Measurements from ENCODE around the gene ETNK2.

The ETNK2 gene

DNA sequence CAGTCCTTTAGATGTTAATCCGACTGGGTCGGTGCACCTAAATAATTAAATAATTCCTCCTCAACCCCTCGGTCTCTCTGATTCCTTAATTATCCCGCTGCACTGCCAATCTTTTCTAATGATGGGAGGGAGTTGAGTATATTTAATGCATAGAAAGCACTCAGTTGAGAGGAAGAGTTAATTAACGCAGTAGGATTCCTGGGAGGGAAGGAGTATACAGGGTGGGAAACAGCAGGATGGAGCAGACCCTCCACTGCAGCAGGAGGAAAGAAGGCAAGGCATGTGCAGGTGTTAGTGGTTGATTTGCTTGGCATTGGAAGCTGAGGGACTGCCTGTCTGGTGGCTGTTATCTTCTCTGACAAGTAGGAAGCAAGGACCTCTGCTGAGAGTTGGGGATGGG, 24.2 kb upstream of the ETNK2 start:
- no peak for DNase-seq

DNA sequence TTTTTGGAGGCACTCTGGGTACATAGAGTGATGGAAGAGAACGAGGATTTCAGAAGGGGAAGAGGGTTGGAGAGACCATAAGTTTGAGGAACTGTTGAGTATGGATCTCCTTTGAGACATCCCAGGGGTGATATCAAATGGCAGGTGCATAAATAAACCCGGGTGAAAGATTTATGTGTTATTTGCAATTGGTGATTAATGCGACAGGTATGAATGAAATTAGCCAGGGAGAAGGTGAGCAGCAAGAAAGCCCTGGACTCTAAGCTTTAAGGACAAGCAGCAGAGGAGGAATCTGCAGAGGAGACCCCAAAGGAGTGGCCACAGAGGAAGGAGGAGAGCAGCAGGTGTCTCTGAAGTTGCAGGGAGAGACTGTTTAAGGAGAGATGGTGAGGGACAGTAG, 23.1 kb upstream of the ETNK2 start:
- no peak for DNase-seq

DNA sequence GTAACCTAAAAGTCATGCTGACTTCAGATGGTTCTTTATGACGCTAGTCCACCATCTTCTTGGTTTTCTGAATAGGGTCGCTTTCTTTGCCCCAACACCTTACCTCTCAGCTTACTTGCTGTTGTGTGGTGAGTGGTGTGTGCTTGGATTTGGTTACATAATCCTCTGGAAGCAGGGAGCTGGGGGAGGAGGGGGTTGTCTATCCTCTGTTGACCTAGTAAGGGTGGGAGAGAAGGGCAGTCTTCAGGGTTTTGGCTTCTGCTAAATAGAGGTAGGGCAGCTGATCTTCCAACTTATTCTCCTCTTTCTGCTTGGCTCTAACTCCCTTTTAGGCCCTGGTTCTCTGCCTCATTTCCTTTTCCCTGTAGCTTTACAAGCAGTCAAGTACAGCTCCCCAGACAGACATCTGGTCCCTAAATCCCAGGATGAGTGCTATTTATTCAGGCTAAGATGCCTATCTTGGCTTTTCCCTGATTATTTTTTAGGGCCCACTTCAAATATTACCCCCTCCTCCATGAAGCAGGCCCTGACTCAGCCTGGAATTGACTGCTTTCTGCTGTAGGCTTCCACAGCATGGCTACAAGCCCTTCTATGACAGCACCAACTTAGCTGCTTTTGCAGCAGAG, 20.7 kb upstream of the ETNK2 start:
- DNase-seq = no peak

DNA sequence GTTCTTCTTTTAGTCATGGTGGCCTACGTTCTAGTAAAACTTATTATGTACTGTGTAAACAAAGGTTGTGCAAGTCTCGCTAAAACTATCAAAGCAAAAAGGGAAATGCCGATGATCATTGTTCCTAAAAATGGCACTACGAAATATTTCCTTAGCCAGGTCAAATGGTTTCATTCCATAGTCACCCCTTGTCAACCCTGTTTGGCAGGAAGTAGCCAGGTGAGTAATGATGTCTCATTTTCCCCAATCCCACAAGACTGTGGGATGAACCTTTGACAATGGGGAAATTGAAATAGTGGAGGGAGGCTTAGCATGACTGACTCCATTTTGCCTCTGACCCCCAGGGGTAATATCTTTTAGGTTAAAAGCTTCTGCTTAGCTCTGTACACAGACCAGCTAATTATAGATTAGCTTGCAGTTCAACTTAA, 19.9 kb upstream of the ETNK2 start:
- DNase-seq = peak; percentile 85

DNA sequence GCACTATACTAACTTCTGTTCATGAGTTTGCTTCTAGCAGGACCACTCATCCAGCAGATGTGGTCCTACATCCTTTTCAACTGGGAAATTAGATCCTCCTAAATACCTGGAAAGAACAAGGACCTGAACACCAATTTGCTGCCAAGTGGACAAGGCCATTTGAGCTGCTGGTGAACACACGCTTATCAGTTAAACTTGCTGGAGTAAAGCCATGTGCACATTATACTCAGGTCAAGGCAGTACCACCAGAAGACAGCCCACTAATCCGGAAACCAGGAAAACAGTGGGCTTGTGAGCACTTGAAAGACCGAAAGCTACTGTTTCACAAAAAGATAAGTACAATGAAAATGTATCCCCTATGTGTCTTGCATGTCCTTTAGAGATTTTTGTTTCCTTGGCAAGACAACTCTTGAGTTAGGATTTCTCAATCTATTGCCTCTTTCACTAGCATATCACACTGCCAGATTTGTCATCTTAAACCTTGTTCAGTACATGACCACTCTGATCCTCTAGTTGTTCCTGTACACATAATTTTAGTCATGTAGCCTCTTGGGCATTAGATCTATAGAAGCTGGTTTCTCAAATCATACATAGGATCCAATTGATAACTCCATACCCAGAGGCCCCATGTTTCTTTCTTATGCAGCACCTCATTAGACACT, 18.8 kb upstream of the ETNK2 start:
- DNase-seq = no peak

DNA sequence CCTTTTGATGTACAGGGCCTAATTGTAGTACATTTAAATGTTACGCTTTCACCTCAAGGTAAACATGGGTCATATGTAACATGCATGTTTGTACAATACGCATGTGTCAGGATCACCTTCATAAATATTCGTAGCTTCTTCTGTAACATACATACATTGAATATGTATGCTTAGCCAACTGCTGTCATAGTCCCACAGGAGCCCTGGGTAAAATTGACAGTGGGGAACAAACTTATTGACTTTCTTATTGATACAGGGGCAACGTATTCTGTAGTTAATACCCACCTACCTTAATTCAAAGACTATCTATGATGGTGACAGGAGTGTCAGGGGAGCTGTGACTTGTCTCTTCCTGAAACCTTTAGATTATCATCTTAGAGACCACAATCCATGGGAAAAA, 18.0 kb upstream of the ETNK2 start:
- no peak for DNase-seq

DNA sequence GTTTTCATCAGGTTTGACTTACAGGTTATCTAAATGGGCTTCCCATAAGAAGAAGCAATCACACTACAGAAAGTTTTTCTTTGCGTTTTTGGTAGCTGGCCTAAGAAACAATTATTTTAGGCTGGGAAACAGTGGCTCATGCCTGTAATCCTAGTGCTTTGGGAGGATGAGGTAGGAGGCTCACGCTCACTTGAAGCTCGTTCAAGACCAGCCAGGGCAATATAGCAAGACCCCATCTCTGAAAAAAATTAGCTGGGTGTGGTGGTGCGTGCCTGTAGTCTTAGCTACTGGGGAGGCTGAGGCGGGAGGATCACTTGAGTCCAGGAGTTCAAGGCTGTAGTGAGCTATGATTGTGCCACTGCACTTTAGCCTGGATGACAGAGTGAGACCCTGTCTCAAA, 15.9 kb upstream of the ETNK2 start:
- no peak for DNase-seq

DNA sequence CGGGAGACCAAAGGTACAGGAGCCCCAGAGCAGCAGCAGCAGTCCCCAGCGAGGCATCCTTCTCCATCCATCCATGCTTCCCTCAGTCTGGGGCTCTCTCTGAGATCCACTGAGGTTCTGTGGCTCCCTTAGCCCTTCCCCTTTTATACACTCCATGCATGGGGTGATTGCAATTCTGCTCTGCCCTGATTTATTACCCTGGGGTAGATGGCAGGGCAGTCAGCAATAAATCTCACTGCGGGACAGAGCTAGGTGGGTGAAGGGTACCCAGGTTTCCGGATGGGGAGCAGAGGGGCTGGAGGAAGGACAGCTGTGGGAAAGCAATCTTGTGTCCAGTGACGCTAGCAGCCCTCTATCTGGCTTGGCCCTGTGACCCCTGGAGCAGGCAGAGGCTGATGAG, 14.4 kb upstream of the ETNK2 start, which contains the start of gene REN:
Gene REN, minus strand, starts transcription at position 119 of the 400 bp plus-strand sequence. Its CDS starts 44 bp downstream, at position 75.
- no peak for DNase-seq

DNA sequence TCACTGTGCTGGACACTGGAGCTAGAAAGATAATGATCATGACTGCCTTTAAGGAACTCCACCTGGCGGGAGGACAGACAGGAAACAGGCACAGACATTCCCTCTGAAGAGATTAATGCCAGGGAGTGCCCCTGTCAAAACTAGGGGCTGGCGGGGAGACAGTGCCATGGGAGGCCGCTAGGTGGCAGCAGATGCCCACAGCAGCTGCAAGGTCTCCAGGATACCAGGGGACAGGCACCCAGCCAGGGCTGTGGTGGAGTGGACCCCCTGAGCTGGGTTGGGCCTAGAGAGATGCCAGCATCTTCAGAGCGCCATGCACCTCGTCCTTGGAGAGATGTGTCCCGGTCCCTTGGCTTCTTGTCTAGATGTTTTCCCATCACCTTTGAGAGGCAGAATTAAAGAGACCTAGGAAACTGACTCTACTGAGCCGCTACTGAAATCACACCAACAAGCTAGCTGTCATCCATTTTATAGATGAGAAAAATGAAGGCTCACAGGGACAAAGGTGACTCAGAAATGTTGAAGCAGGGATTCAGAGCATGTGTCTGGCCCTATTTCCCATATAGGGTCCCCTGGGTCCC, 10.7 kb upstream of the ETNK2 start:
- peak; percentile 62 for DNase-seq

DNA sequence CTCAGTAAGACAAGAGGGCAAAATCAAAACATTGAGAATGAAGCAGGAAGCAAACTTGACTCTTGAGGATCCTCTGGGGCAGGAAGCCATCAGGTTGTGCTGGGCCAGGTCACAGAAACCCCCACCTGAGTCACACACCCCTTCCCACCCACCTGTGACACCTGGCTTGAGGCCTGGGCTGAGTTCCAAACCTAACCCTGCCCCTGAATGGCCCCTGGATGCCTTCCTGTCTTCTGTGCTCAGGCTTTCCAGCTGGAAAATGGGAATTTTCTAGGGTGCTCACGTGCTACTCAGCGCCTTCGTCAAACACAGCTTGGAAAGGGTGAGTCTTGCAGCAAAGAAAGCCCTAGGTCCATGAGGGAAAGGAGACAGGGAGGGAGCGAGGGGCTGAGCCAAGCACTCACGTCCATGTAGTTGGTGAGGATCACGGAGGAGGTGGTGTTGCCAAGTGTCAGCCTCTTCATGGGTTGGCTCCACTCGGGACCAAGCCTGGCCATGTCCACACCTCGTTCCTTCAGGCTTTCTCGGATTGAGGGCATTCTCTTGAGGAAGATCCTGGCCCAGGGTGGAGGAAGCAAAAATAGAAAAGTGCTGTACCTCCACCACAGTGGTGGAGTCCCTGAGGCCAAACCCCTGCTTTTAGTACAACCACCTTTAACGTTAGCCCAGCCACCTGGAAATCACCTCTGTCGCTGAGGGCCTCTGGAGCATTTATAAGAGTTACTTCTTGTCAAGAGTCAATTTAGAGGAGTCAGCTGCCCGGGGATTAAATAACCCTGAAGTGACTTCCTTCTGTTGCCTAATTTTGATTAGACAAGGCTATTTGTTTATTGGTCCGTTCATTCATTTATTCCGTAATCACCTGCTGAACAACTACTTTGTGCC, 10.0 kb upstream of the ETNK2 start:
- no peak for DNase-seq

DNA sequence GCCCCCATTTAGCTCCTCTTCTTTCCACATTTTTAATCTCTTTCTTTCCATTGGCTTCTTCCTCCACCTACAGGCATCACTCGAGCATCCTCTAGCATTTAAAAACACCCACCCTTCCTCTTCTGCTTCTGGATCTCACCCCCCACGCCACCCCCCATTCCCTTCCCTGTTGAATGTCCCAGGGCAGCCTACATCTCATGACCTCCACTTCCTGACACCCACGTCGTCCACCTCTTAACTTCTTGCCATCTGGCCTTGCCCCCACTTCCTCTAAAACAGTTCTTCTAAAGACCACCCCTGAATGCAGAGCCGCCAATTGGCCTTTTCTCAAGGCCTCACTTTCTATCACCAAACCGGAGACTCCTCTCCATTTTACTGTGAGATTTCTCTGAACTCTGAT, 6.1 kb upstream of the ETNK2 start:
- DNase-seq = no peak

DNA sequence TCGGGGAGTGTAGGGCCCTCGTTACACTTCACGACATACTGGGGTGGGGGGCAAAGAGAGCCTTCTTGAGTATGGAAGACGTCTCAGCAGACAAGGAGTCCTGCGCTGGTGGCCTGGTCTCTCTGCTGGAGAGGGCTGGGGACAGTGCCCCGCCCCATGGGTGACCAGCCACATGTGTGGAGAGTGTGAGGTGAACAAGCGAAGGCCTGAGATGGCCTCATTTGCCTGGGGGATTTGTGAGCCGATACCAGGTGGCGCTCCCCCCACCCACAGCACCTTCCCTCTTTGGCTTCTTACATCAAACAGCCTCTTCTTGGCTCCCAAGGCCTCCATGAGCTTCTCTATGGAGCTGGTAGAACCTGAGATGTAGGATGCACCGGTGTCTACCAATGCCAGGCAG, 4.0 kb upstream of the ETNK2 start:
- DNase-seq = no peak

DNA sequence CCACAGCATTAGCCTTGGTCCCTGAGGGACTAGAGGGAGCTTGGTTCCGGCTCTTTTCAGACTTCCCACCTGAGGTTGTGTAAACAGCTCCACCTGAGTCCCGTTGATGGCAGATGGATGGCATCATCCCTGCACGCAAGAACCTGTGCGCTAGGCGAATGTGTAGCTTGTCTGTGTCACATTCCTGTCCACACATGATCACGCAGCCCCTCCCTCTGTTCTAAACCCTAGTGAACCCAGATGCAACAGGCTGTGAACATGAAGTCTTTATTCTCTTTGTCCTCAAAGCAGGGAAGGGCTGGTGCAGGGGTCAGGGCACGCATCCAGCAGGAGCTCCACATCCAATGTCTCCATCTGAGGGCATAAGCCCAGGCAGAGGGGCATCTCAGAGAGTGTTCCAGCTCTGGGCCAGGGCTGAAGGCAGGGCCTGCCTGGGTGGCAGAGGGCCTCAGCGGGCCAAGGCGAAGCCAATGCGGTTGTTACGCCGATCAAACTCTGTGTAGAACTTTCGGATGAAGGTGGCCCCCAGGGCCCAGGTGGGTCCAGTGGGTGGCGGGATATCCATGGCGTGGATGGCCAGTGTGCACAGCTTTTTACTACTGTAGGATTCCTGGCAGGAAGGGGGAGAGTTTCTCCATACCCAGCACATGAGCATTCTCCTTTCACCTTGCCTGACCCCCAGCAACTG, 2.9 kb upstream of the ETNK2 start:
- DNase-seq = no peak

DNA sequence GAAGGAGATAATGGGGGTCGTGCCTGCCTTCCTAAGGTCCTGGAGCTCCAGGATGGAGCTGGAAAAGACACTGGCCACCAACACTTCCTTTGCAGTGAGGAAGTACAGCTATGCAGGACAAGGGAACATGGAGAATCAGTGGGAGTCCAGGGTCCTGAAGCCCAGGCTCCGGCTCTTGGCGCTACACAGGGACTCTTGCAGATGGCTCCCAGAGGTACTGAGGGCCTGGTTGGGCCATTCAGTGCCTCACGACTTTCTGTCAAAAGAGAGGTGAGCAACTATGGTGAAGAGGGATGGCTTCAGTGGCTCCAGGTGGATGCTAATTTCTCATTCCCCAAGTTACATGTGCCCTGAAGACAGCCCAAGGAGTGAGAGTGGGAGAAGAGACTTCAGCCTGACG, 1.8 kb upstream of the ETNK2 start:
- no peak for DNase-seq

DNA sequence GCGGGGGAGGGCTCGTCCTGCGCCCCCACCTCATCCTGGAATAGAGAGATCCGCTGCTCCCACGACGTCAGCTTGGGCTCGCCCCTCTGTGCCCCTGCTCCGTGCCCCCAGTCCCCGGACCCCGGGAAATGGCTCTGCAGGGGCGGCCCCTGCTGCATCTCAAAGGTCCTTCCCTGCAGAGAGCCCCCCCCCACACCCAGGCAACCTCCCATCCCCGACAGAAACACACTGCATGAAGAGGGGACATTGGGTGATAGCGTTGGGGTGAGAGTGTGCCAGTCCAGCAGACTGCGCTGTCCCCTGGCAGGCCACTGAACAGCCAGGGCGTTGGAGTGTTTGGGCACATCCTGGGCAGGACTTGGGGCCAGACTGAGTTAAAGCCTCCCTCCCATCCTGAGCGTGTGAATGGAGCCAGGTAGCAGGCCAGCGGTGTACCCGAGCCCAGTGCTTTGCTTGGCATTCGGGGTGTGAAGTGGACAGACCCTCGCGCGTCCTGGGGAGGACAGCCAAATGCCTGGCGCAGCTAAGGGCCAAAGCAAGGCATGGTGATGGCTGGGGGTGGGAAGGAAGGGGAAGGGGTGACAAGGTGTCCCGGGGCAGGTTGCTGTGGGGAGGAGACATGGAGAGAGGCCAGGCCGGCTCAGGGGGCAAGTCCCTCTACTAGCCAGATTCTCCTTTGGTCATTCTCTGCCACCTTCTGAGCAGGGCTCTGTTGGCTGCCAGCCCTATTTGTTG, 633 bp upstream of the ETNK2 start:
- no peak for DNase-seq

DNA sequence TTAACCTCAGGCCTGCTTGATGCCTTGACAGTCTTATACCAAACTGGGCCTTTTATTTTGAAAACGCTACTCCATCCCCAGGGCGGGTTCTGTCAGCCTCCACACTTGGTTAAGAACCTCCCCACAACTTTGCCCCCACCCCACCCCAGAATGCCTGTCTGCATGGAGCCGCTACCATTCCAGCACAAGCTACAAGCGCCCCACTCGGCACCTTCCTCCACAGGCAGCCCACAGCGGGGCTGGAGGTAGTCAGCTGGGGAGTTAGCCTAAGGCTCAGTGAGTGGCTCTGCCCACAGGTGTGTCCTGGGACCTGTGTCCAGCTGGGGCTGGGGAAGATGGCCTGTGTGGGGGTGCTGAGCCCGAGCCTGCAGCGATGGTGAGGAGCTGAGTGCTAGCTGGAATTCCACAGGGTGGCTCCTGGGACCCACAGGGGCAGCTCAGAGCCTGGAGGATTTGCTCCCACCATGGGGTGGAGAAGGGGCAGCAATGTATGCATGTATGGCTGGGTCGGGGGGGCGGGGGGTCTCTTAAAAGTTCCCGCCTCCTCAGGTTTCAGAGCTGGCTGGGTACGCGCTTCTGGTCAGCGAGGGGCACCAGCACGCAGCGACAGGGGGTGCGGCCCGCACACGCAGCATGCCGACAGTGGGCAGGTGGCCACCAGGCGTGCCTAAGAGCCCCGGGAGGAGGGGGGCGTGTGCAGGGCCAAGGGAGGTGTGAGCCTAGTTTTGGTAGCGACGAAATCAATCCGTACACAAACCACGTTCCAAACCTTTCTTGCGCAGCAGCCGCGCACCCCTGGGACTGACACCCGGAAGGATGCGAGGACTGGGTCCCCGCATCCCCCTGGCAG, 917 bp downstream of the ETNK2 start:
- DNase-seq = no peak

DNA sequence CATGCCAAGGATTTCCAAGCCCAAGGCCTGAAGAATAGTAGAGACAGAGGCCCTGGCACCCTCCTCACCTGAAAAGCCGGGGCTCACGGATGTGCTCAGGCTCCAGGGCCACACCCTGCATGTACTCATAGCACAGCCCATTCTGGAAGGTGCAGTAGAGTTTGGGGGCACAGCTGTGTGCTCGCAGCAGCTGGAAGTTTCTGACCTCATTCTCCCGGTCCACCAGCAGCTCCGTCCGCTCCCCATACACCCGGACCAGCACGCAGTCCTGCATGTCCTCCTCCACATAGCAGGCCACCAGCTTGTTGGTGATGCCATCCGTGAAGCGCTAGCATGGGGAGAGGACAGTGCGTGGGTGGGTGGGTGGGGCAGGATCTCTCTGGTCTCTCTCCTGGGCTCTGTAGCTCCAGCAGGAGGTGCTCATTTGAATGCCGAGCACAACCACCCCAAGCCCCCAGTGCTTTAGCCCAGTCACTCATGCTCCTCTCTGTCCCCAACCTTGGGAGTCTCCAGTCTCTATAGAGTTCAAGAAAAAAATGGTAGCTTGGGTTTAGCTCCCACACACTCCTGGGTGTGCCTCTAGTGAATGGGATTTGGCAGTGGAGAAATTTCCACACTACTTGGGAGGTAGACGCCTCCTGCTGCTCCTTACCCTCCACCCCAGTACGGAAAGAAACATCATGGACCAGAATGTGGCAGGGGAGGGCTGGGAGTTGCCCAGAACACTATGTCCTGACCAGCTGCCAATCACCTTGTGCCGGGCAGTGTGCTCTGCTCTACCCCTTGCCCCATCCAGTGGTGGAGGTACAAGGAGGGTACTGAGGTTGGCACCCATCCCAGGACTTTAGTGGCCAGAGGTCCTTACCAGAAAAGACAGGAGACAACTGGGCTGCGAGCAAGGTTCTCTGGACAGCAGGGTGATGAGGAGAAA, 1.9 kb downstream of the ETNK2 start:
- DNase-seq = no peak

DNA sequence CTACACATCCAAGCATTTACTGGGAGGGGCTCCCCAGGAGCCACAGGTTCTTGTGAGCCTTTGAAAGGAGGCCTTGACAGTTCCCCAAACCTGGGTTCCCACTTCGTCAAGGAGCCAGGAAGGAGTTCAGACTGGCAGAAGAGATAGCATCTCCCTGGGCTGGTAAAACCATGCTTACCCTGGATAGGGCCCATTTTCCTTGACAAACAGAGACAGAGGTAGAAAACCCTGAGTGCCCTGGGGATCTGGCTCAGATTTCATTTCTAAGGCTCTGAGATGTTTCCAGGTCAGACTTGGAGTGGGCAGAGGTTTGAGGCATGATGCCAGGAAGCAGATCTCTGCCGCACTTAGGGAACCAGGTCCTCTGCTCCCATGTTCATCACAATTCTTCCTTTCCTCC, 2.7 kb downstream of the ETNK2 start:
- DNase-seq = no peak

DNA sequence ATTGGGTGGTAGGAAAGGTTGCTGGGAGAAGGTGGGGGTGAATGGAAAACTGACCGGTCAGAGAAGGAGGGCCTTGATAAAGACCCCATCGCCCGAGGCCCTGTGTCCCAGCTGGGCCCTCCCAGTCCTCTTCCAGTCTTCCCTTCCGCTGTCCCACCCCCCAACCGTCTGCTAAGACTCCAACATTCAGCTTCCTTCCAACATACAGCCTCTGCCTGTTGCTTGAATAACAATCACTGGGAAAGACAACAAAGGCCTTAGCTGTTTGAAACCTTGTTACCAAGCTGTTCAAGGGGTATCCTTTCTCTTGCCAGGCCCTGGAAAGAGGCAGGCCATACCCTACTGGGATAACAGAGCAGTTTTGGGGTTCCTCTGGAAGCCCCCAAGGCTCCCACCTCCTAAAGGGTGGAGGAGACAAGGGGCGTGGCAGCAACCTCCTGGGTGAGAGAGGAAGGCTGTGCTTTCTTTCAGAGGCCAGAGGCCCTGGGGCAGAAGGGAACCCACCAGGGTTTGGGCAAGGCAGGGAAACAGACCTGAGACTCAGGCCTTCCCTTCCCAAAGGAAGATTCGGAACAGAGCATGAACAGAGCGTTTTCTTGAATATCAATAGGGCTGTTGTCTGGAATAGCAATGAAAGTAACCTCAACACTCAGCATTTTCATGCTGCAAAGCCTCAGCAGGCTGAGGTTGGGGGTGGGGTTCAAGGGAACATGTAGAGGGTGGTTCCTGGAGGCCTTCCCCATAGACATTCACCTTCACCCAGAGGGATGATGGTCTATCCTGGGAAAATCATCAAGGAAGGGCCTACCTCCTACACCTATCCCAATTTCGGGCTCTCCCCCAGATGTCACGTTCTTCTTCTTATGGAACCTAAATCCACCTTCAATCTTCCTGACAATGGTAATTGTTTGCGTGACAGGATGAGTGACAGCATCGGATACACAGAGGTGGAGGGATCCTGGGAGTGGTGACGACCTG, 4.1 kb downstream of the ETNK2 start:
- no peak for DNase-seq
